ENCODE data around the gene LCN2.

- TF ChIP-seq SP1 (IDR thresholded peaks at IDR 0.05) (no peak), ZNF384 (IDR thresholded peaks at IDR 0.05) (no peak), LEF1 (IDR thresholded peaks at IDR 0.05; ENCODE audit: borderline replicate concordance) (no peak), ARNT (IDR thresholded peaks at IDR 0.05) (no peak), BHLHE40 (IDR thresholded peaks at IDR 0.05; ENCODE audit: borderline replicate concordance) (no peak), TARDBP (IDR thresholded peaks at IDR 0.05) (no peak), L3MBTL2 (conservative IDR thresholded peaks at IDR 0.05) (no peak)
Observed at GRCh38 chr9:128180001-128180400, 30.7 kb downstream of the LCN2 start.

Measured in HEK293T (cell line).